ENCODE measurements around the gene DNAJC13.

Gene DNAJC13

DNA sequence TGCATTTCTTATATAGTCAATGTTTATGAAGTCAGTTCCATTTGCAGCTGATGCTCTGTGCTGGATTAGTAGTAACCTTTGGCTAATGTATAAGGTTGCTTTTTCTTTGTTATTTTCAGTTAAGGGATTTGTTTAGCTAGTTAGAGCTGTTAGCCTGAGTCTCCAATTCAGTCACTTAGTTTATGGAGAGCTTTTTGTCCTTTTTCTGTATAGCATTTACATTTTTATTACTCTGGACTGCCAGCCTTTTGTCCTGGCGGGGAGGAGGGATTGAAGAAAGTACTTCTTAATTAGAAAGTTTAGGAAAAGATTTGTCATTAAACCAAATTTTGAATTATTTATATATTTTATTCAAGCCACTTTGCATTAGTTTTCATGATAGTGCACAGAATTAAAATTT lies 52.0 kb downstream of the DNAJC13 start:
- no peak for DNase-seq

DNA sequence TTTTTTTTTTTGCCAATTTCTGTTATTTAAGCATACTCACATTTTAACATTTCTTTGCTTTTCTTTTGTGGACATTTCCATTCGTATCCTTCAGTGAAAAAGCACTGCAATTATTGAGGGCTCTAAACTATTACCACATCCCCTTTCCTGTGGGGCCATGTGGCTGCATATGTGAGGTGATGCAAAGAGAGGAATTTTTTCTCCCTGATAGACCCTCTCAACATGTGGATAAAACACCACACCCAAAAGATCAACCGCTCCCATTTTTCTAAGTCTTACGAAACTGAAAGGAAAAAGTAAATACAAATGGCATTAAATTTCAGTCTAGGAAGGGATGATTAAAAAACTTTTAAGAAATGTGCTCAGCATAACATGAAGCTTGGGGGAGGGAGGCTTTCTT lies 68.8 kb downstream of the DNAJC13 start:
- DNase-seq: no peak

DNA sequence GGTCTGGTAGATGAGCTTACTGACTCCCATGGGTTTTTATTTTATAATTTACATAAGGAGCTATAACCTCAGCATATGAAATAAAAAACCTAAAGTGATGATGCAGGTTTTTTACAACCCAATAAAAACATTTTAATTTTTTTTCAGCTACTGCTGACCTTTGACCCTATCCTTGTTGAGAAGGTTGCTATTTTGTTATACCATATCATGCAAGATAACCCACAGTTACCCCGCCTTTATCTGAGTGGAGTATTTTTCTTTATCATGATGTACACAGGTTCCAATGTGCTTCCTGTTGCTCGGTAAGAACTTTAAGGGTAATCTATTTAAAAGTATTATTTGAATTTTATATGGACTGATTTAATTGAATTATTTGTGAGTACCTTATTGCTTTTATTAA lies 70.8 kb downstream of the DNAJC13 start:
- DNase-seq: no peak

DNA sequence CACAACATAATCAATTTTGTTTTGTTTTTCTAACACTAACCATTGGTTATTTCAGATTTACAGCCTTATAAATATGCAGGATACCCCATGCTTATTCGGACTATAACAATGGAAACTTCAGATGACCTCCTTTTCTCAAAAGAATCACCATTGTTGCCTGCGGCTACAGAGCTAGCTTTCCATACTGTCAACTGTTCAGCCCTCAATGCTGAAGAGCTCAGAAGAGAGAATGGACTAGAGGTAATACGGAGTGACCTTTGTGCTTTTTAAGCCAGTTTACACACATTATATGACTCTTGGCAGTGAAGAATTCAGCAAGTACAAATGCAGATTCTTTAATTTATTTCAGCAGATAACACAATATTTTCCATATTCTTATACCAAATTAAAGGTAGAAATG lies 81.8 kb downstream of the DNAJC13 start:
- DNase-seq: no peak

DNA sequence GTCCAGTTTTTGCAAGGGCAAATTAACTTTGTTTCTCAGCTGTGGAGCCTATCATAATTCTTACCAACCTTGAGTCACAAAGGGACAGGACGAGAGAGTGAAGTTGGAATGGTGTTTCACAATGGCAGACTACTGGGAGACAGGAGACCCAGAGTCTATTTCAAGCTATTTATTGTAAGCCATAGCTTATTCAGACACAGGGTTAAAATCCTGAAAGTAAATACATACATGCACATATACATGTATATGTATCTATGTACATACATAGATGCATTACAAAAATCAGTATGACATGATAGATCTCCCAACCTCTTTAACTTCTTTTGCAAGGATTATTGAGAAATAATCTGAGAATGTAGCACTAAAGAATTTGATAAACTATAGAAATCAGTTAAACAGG lies 86.3 kb downstream of the DNAJC13 start:
- no peak for DNase-seq

DNA sequence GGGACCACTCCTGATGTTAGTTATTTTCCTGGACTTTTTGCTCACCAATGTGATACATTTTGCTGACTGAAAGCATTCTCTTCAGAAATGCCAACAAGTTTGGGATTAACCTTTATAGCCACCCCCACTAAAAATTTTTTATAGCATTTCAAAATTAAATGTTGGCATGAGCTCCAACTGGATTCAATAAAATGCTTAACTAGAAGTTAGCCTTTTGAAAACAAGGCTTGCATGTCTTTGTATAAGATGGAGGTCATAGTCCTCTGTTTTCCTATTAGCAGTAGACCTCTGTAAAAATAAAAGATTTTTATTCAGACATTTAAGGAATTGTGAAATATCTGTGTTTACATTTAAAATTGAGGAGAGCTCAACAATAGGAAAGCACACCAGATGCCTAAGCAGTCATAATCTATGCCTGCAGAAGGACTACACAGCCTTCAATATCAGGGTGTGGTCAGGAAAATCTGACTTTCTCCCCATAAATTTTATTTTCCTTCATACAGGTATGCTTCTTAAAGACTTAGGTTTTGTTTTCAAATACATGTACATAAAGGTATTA lies 87.2 kb downstream of the DNAJC13 start:
- DNase-seq: no peak

DNA sequence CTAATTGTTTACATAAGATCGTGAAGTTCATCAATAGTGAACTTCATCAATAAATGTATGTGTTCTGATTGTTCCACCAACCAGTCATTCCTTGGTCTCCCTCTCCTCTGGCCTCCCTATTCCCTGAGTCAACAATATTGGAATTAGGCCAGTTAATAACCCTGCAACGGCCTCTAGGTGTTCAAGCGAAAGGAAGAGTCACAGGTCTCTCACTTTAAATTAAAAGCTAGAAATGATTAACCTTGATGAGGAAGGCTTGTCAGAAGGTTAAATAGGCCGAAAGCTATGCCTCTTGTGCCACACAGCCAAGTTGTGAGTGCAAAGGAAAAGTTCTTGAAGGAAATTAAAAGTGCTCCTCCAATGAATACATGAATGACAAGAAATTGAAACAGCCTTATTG lies 90.4 kb downstream of the DNAJC13 start:
- no peak for DNase-seq

DNA sequence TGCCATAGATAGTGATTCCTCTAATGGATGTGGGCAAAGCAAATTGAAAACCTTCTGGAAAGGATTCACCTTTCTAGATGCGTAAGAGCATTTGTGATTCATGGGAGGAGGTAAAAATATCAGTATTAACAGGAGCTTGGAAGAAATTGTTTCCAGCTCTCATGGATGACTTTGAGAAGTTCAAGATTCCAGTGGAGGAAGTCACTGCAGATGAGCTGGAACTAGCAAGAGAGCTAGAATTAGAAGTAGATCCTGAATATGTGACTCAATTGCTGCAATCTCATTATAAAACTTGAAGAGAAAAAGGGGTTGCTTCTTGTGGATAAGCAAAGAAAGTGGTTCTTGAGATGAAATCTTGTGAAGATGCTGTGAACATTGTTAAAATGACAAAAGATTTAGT lies 91.8 kb downstream of the DNAJC13 start:
- no peak for DNase-seq

DNA sequence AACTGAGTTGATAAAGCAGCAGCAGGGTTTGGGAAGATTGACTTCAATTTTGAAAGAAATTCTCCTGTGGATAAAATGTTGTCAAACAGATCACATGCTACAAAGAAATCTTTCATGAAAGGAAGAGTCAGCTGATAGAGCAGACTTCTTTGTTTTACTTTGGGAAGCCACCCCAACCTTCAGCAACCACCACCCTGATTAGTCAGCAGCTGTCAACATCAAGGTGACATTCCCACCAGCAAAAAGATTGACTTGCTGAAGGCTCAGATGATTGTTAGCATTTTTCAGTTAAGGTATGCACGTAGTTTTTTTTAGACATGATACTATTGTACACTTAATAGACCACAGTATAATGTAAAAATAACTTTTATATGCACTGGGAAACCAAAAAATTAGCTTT lies 92.2 kb downstream of the DNAJC13 start:
- DNase-seq: no peak

DNA sequence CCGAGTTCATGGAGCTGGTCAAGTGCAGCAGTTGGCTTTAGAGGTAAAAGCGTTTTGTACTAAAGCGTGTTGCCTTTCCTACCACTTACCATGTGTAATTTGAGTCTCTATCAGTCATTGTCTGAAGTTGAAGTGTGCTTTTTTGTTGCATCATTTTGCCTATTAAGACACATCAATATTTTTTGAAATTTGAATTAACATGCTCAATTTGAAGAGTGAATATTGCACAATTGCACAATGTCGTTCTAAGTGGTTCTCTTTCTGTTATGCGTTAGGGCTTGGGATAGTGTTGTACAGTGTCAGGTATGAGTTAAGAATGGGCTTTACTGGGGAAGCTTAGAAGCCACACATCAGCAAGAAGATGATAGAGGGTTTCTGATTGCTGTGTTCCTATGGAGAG lies 95.8 kb downstream of the DNAJC13 start:
- no peak for DNase-seq

DNA sequence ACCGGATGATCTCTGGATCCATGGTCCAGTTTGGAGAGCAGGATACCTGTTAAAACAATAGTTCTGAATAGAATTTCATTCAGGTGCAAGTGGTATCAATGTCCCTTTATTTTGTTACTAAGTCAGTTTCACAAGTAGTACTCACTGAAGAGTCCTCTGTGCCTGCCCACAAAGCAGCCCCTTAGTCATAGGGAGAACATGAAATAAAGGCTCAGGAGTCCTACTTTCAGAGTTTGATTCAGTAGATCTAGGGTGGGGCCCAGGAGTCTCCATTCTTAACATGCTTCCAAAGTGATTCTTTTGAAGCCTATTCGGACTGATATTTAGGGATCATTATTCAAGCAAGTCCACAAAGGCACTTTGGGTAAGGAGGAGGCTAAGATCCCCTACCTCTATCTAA lies 100.0 kb downstream of the DNAJC13 start:
- DNase-seq: no peak

DNA sequence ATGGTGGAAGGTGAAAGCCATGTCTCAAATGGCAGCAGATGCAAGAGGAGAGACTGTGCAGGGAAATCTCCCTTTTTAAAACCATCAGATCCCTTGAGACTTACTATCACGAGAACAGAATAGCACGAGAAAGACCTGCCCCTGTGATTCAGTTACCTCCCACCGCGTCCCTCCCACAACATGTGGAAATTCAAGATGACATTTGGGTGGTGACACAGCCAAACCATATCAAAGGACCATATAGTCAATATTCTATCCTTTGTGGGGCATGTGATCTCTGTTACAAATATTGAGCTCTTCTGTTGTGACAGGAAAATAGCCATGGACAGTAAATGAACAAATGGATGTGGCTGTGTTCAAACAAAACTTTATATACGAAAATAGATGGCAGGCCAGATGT lies 102.6 kb downstream of the DNAJC13 start:
- peak; percentile 7 for DNase-seq

DNA sequence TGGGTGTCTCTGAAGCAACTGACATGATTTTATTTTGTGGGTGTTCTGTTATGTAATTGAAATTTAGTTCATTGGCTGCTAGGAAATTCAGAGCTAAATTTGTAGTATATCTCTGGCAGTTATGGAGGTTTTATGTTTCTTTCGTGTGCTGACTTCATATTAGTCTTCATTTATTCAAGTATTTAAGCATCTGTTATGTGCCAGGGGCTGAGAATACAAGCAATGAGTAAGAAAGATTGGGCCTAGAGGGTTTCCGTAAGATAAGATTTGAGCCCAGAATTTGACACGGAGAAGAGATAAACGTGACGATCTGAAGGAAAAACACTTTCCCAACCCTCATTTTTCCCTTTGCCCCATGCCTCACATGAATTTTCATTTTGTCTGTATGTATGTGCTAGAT lies 104.6 kb downstream of the DNAJC13 start:
- no peak for DNase-seq

DNA sequence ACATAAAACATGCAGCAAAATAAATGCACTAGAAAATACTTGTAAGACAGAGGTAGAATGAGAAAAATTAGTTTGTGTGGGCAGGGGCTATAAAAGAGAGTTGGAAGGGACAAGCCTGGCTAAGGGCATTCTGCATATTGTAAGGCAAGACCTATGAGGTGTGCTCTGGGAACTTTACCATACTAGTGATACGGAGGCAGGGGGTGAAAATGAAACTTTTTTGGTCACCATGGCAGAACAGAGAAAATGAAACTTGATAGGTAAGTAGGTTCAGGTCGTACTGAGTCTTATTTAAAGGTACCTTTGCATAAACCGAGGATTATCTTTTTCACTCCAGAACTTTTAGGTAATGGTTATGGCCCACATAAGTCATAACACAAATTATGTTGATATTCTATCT lies 105.1 kb downstream of the DNAJC13 start:
- DNase-seq: no peak

DNA sequence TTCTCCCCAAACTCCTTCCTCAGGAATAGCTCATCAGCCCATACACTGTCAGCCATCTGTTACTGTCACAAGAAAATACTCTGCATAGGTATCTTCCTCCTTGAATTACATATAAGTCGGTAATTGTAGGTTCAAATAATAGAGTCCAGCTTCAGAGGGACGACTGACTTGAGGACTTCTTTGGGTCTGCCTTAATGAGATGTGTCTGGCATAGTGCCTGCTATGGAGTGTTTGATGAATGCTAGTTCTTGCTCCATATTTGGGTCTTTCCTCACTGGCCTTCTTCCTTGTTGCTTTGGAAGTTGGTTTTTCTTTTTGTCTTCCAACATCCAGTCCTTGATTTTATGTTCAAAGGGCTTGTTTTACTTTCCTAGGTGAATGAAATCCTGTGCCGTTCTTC lies 113.3 kb downstream of the DNAJC13 start:
- no peak for DNase-seq

DNA sequence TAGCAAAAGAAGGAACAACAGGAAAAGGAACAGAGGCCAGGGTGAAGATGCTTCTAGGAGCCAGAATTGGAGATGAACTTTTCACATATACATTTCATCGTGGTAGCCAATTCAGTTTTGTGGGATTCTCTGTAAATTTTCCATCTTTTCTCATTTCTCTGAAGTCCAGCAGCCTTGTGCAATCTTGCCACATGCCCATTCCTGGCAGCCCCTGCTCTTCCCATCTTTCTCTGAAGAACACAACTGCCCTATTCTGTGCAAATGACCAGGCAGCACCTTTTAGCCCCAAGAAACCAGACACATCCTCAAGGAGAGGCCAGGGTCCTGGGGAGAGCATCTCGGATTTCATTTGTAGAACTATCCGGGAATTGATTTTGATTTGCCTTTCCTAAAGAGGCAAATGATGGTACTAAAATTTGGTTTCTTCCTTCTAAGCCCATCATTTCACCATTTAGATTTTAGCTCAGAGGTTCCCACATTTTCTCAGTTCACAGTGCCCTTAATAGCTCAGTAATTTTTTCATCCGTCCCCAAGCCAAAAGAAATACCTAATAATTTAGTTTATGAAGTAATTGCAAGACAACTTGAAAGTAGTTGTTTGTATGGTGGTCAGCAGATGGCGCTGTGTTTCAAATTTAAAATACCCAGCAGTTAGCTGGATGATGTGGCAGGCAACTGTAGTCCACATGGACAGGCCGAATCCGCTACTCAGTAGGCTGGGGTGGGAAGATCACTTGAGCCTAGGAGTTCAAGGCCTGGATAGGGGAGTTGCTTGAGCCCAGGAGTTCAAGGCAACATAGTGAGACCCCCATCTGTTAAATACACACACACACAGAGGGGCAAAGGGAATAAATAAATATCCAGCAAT lies 118.5 kb downstream of the DNAJC13 start:
- peak; percentile 37 for DNase-seq

DNA sequence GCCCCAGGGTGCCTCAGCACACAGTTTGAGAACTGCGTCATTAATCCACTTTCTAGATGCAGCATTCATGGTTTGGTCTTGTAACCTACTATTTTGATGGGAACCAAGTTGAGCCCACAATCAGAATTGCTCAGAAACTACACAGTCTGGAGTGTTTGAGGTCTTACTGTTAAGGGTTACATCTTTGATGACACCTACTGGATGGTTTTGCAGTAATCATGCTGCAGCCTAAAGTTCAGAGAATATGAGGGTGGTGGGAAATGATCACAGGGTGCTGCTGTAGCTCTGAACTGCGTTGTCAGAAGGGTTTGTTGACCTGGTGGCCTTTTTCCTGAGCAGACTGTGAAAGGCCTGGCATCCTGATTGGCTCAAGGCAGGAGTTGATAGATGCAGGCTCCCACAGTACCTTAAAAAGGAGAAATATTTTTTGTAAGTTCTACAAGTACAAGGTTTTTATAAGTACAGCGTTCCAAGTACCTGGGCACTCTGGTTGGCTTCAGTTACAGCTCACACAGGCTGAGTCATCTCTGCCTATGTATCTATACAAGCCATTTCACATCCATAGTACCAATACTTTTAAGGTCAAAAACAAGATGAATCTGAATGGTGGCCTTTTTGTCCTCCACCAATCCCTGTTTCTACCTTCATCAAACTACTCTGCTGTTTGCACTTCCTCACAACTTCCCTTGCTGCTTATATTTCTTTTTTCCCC lies 119.3 kb downstream of the DNAJC13 start:
- DNase-seq: no peak

DNA sequence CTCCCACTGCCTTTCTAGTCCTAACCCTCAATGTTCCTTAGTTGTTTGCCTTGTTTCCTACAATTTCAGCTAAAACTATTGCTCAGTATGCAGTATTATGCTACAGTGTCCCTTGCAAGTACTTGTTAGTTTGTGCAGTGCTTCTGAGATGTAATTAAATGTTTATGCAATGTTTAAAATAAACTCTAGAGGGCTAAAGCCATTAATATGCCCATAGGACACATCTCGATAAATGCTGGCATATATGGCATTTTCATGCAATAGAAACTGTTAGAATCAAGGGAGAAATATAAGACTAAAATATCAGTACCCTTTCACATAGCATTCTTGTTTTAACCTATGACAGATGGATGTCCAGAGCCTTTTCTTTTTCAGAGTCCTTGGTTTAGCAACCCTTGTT lies 120.0 kb downstream of the DNAJC13 start:
- DNase-seq: no peak

DNA sequence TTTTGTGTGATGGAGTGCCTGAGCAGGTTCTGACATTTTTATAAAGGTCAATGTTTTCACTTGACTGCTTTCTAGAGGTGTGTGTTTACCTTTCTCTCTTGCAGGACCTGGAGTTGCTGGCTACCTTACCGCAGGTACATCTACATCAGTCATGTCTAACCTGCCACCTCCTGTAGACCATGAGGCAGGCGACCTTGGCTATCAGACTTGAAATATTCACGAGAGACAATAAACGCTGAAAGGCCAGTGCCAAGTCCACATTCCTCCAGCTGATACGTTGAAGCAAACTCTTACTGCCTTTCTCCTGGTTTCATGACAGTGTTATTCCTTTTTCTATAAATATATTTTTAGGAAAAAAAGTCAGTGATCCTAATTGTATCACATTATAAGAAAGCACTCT lies 120.8 kb downstream of the DNAJC13 start:
- no peak for DNase-seq

DNA sequence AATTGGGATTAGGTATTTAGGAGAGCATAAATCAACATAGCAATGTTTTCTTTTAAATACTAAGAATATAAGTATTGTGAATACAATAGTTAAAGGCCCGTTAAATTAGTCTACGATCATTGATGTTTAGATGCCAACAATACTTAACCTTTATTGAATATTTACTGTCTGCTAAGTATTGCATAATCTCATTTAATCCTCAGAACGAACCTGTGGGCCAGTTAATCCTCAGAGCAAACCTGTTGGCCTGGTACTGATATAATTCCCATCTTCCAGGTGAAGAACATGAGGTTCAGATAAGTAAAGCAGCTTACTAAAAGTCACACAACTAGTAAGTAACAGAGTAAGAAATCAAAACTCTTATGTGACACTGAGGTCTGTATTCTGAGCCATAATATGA lies 122.4 kb downstream of the DNAJC13 start:
- DNase-seq: no peak

DNA sequence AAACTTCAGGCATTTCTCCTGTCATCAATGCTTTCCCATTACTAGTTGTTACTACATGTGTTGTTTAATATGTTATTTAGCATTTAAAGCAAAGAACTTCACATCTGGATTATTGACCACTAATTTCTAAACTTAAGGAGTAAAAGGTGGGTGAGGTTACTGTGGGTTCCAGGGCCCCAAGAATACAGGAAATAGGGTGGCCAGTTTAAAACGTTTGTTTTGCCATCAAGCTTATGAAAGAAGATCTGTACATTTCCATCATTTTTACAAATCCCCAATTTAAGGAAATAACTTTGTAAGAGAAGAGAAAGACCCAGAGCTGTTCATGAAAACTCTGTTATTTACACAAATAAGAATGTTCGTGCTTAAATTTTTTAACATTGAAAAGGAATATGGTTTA lies 125.3 kb downstream of the DNAJC13 start:
- DNase-seq: no peak

DNA sequence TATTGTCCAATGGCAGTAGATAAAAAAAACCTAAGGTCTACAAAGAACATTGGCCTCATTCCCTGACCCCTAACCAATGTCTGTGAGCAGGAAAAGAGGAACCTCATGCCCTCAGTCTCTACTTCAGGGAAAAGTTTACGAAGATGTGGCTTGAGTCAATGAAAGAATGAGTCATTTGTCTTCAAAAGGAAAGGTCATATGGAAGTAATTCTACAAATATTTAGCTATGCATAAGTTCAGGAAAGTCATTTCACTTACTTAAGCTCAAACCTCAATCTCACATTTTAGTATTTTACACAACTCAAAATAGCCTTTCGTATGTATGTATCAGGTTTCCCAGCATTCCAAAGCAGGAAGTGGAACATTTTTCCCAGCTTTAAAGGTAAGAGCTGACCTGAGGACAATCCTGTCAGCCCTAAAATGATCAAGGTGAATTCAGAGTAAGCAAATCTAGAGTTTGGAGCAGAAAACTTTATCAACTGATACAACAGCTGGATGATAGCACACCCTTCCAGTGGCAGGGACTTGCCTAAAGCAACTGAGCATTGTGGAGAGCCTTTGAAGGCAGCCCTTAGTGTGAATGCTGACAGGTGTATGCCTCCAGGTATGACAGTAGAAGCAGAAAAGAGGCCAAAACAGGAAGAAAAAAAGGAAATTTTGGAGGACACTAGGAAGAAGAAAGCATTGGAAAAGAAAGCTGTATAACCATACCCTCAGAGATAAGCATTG lies 125.9 kb downstream of the DNAJC13 start:
- DNase-seq: no peak

DNA sequence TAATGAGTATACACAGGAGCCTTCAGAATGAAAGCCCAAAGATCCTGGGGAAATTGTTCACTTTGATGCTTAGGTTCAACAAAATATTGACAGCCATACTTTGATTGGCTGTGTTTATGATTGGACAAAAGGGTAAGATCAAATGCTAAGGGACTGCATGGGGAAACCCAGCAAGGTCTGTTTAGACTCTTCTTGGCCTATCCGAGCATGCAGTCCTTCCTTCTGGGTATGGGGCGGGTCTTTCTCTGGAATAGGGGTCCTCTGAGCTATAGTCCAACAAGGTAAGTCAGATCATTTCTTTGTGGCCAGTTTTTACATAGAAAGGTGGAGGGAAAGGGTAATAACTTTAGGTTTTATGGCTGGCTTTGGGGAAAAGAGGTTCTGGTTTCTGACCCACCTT lies 126.8 kb downstream of the DNAJC13 start:
- DNase-seq: no peak

DNA sequence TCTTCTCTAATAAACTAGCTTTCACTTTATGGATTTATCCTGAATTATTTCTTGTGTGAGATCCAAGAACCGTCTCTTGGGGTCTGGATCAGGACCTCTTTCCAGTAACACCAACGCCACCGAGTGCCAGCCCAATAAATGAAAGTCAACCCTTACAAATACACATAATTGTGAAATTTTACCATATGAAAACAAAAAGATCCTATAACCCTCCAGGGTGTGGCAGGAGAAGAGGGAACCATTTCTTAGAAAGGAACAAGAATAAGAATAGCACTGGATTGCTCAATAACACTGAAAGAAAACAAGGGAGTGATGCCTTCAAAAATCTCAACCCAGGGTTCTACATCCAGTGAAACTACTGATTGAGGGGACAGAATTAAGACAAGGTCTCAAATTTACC lies 128.2 kb downstream of the DNAJC13 start:
- no peak for DNase-seq

All from stimulated activated CD4-positive, alpha-beta T cell treated with anti-CD3 and anti-CD28 coated beads, Interleukin-1b, Interleukin-23, amount 100 ng/mL, for 48 hours (primary cell).